GM19463 (cell line): ENCODE measurements around the gene NTMT1.
A peak's percentile ranks its signal among the peaks of the same experiment; 100 is the strongest.

ENCODE experiments used
- ATAC-seq: cut with Tn5 transposase; IDR thresholded peaks from one replicate; pipeline ENCODE4 v1.9.1; 2021; ENCODE audit warnings: mild to moderate bottlenecking, moderate library complexity; ENCODE audit not compliant: unreplicated experiment

Gene NTMT1

GRCh38 chr9:129596541-129597331 is 29.2 kb upstream of the NTMT1 start:
- peak; percentile 25 for ATAC-seq

GRCh38 chr9:129597355-129598088 is 28.4 kb upstream of the NTMT1 start:
- ATAC-seq: peak; percentile 58

GRCh38 chr9:129598089-129598596 is 27.8 kb upstream of the NTMT1 start:
- no peak for ATAC-seq

- no peak for ATAC-seq
Measured at GRCh38 chr9:129601082-129601674, 24.8 kb upstream of the NTMT1 start.

- no peak for ATAC-seq
Measured at GRCh38 chr9:129602598-129603415, 23.2 kb upstream of the NTMT1 start.

- no peak for ATAC-seq
Measured at GRCh38 chr9:129604056-129604765, 21.8 kb upstream of the NTMT1 start.

- no peak for ATAC-seq
Measured at GRCh38 chr9:129604766-129605163, 21.2 kb upstream of the NTMT1 start.

- no peak for ATAC-seq
Measured at GRCh38 chr9:129606161-129607026, 19.6 kb upstream of the NTMT1 start.

GRCh38 chr9:129607027-129607387 is 19.0 kb upstream of the NTMT1 start:
- no peak for ATAC-seq

GRCh38 chr9:129608561-129609481 is 17.1 kb upstream of the NTMT1 start:
- ATAC-seq: no peak

- ATAC-seq: no peak
Measured at GRCh38 chr9:129609486-129610212, 16.3 kb upstream of the NTMT1 start.

GRCh38 chr9:129610213-129610472 is 15.8 kb upstream of the NTMT1 start:
- no peak for ATAC-seq

GRCh38 chr9:129610473-129611306 is 15.3 kb upstream of the NTMT1 start:
- peak; percentile 53 for ATAC-seq

GRCh38 chr9:129611307-129611800 is 14.6 kb upstream of the NTMT1 start:
- ATAC-seq: no peak

- no peak for ATAC-seq
Measured at GRCh38 chr9:129612123-129612522, 13.8 kb upstream of the NTMT1 start.

GRCh38 chr9:129612815-129613519 is 13.0 kb upstream of the NTMT1 start:
- no peak for ATAC-seq
